DMS114 treated with DMSO at 0.1 percent for 48 hours (cell line): Measurements from ENCODE around the gene REXO4.
"Not testable (repeated sequence)": the region's sequence is repeated elsewhere in the genome, so short reads cannot be mapped to it uniquely, and the experiment has no call there.

Source experiments
- DNase-seq: peaks from one replicate; lab custom pipeline; 2025; ENCODE audit not compliant: unreplicated experiment; lab: John Stamatoyannopoulos, UW

Gene REXO4

DNA sequence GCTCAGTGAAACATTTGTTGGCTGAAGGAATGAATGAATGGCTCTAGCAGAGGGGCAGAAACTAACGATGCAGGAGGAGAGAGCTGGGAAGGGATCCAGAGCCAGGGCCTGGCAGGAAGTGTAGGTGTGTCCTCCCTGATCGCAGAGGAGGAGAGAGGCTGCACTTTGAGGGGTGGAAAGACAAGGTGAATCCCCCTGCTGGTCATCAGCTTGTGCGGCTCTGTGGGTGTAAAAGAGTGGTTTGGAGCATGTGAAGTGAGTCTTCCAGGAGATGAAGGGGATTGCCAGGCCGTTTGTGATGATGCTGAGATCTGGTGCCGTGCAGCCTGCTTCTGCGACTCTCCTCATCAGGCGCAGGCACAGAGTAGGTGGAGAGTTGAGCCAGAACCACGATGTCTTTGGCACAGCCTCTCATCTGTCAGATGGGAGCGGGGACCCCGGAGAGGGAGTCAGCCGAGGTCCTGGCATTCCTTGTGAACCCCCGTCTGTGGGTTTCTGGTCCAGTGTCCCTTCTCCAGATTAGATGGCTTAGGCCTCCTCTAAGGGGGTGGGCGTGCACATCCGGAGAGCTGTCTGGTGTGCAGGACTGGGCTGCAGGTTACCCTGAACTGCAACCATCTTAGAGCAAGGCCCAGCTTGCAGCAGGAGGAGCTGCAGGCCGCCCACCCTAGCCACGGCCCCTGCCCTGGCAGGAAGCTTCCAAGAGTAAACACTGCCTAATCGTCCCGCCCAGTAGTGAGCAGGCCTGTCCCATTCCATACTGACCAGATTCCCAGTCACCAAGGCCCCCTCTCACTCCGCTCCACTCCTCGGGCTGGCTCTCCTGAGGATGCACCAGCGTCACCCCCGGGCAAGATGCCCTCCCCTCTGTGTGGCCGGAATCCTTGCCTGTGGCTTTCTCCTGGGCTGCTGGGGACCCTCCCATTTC lies 4.1 kb upstream of the REXO4 start, which contains the start of gene ADAMTS13:
Gene ADAMTS13, plus strand, starts transcription at position 753 of the 928 bp plus-strand sequence. Its CDS starts 77 bp downstream, at position 830.
- DNase-seq: peak; percentile 17

GRCh38 chr9:133420392-133420827 lies 2.6 kb upstream of the REXO4 start:
- DNase-seq: no peak

- no peak for DNase-seq
Measured at GRCh38 chr9:133419005-133419404, 1.2 kb upstream of the REXO4 start.

- no peak for DNase-seq
Measured at GRCh38 chr9:133415170-133415569, 2.6 kb downstream of the REXO4 start.

- DNase-seq: no peak
Measured at GRCh38 chr9:133408042-133408441, 9.8 kb downstream of the REXO4 start.

DNA sequence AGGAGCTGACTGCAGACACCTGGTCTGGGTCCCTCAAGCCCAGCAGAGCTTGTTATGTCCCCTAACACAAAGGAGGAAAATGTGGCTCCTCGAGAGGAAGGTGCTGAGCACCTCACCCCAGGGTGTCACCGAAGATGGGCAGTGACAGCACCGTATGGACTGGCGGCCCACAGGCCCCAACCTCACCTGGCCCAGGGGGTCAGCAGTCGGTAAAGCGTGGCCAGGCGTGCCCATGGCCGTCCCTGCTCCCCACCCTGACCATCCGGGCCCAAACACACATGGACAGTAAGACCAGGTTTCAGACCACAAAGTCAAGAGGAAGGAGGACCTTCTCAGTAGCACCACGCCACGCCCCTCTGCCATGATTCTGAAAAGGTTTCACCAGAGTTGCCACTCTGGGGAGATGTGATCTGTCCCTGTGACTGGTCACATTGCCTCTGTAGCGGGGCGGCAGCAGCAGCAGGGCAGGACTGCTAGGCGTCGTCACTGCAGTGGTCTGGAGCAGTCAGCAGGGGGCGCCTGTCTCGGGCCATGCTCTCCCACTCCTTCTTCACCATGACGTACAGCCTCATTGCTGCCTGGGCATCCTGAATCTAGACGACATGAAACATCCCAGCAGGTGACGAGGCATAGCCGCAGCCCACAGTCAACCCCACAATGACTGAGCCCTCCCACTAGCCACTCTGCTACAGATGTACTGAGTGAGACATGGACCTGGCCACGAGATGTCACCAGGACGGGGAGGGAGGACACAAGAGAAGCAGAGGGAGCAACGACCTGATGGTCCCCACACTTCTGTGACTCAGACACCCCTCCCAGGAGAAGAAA lies 11.1 kb downstream of the REXO4 start:
- DNase-seq: peak; percentile 40

DNA sequence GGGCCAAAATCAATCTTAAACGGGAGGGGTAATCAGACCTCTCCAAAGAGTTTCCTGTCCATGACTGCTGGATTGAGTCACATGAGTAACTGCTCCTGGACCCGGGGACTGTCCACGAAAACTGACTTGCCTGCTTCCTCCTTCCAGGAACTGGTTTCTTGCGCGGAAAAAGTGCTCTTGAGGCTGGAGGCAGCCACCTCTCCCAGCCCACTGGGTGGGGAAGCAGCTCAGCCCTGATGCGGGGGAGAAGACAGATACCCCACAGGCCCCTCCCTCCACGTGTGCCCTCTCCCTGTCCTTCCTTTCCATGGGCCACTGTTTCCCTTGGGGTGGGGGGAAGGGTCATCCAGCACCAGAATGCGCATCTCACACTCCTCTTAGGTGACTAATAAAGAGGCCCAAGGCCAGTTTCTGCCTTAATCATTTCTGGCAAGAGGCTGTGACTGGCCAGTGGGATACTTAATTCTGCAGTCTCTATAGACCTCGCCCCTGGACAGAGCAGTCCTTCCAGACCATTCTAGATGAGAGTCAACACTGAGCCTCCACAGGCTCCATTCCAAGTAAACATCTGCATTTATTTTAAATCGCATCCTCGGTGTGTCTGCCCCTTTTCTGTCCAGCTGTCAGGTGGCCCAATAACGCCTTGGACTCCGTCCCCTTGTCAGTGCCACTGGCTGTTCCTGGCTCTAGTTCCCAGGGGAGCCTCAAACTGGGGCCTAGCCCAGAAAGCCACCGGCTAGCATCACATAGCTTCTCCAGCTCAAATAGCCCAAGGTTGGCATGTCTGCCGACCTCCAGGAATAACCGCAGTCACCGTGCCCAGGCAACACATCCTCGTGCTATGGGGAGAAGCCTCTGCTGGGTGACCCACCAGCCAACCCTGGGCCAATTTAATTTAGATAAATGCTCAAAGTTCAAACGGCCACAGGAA lies 12.0 kb downstream of the REXO4 start:
- DNase-seq: no peak

DNA sequence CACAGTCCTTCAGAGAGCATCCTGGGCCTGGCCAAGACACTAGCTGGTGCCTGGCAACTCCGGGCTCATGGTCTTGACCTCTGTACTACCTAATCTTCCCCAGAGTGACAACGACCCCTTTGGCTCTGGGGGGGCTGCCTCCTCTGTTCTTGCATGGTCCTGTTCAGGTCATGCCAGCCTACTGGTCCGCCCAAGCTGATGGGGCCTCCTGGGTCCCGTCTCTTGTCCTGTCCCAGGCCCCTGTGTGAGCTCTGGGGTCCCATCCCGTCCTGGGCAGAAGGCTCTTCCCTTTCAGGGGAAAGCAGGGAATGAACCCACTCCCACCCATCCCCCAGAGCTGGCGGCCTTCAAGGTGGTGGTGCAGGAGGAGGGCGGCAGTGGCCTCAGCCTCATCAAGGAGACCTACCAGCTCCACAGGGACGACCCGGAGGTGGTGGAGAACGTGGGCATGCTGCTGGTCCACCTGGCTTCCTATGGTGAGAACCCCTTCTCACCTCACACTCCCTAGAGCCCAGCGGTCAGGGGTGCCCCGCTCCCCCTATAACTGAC lies 13.3 kb downstream of the REXO4 start:
- no peak for DNase-seq

DNA sequence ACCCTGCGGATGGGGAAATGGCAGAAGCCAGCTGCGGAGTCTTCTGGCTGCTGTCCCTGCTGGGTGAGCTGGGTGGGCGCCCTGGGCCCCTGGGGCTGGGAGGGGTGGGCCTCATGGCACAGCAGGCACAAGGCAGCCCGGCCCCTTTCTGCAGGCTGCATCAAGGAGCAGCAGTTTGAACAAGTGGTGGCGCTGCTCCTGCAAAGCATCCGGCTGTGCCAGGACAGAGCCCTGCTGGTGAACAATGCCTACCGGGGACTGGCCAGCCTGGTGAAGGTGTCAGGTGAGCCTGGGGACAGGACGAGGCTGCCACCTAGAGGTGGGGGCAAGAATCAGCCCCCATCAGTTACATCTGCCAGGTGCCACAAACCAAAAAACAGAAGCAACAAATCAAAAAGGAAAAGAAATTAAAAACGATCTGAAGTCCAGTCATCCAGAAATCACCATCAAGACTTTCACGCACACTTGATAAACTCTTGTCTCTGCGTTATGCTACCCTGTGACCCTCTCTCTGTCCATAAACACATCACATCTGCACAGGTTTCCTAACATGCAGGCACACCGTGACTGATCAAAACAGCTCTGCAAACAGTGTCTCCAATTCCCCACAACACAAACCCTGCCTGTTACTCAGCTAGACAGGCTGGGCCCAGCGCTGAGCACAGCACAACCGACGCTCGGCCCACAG lies 13.9 kb downstream of the REXO4 start:
- DNase-seq: peak; percentile 8

GRCh38 chr9:133402689-133403088 lies 15.1 kb downstream of the REXO4 start:
- no peak for DNase-seq

- no peak for DNase-seq
Measured at GRCh38 chr9:133401588-133401987, 16.2 kb downstream of the REXO4 start.

- DNase-seq: no peak
Measured at GRCh38 chr9:133400292-133400691, 17.5 kb downstream of the REXO4 start.

- DNase-seq: no peak
Measured at GRCh38 chr9:133397895-133398294, 19.9 kb downstream of the REXO4 start.

GRCh38 chr9:133397370-133397769 lies 20.4 kb downstream of the REXO4 start:
- DNase-seq: no peak

- no peak for DNase-seq
Measured at GRCh38 chr9:133396952-133397351, 20.9 kb downstream of the REXO4 start.

- no peak for DNase-seq
Measured at GRCh38 chr9:133394687-133395271, 23.0 kb downstream of the REXO4 start.

DNA sequence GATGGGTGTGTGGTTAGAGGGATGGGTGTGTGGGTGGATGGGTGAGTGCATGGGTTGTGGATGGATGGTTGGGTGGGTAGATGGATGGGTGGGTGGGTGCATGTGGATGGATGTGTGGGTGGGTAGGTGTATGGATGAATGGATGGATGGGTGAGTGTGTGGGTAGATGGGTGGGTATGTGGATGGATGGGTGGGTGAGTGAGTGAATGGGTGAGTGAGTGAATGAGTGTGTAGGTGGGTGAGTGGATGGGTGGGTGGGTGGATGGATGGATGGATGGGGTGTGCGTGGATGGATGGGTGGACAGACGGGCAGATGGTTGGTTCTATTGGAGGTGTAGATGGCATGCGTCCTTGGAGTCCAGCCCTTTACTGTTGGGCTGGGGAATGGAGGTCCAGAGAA lies 24.4 kb downstream of the REXO4 start:
- DNase-seq: no peak

DNA sequence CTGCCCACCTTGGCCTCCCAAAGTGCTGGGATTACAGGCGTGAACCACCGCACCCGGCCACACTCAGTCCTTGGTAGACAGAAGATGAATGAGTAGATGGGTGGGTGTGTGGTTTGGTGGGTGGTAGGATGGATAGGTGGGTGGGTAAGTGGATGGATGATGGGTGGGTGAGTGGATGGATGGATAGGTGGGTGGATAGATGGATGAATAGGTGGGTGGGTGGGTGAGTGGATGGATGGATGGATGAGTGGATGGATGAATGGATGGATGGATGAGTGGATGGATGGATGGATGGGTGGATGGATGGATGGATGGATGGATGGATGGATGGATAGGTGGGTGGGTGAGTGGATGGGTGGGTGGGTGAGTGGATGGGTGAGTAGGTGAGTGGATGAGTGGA lies 25.5 kb downstream of the REXO4 start:
- not testable (repeated sequence) for DNase-seq

GRCh38 chr9:133391449-133391848 lies 26.4 kb downstream of the REXO4 start:
- not testable (repeated sequence) for DNase-seq
